HUES6 (cell line): ENCODE data around the gene HIVEP1.

Source experiments
- H3K27ac ChIP-seq: 2 replicates; pipeline ENCODE4 v1.7.0; 2013; ENCODE audit warnings: low read depth, mild to moderate bottlenecking, low read length, inconsistent platforms
- H3K27me3 ChIP-seq: 2 replicates; pipeline ENCODE4 v1.6.1; 2013; ENCODE audit warnings: low read length; ENCODE audit not compliant: control insufficient read depth, insufficient read depth
- H3K36me3 ChIP-seq: 2 replicates; pipeline ENCODE4 v1.6.1; 2013; ENCODE audit warnings: low read length; ENCODE audit not compliant: control insufficient read depth, insufficient read depth
- H3K4me1 ChIP-seq: 2 replicates; pipeline ENCODE4 v1.6.1; 2013; ENCODE audit warnings: low read length; ENCODE audit not compliant: control insufficient read depth, insufficient read depth
- H3K4me3 ChIP-seq: 2 replicates; pipeline ENCODE4 v1.5.1; 2013; ENCODE audit warnings: low read depth, low read length
- H3K9ac ChIP-seq: one replicate; pipeline ENCODE4 v1.6.1; 2013; ENCODE audit warnings: mild to moderate bottlenecking, low read length
- H3K9me3 ChIP-seq: 2 replicates; pipeline ENCODE4 v1.6.1; 2013; ENCODE audit warnings: low read depth, low read length; ENCODE audit not compliant: control insufficient read depth, insufficient read depth

Gene HIVEP1

GRCh38 chr6:12009876-12010634, 2.1 kb upstream of the HIVEP1 start:
- Histone ChIP-seq H3K4me3 (peak overlapping the region; percentile 75), H3K27me3 (no peaks in the 10 kb centered on the region; the same call in 1 of the 2 replicates), H3K4me1 (peaks cover 28% of the 10 kb centered on the region), H3K36me3 (peaks cover 11% of the 10 kb centered on the region), H3K9me3 (peaks cover 8% of the 10 kb centered on the region; the same call in 1 of the 2 replicates), H3K27ac (peak overlapping the region; percentile 78; the same call in 1 of the 2 replicates), H3K9ac (peak overlapping the region; percentile 80)

- peaks cover 15% of the 10 kb centered on the region for H3K36me3 ChIP-seq
- peak overlapping the region; percentile 78; the same call in 1 of the 2 replicates for H3K27ac ChIP-seq
- H3K4me3 ChIP-seq, result peak overlapping the region; percentile 75
- peaks cover 8% of the 10 kb centered on the region; the same call in 1 of the 2 replicates for H3K9me3 ChIP-seq
- peak overlapping the region; percentile 80 for H3K9ac ChIP-seq
- peaks cover 28% of the 10 kb centered on the region for H3K4me1 ChIP-seq
- H3K27me3 ChIP-seq, result no peaks in the 10 kb centered on the region; the same call in 1 of the 2 replicates
Observed at GRCh38 chr6:12010635-12011275, 1.4 kb upstream of the HIVEP1 start.

- no peaks in the 10 kb centered on the region; the same call in 1 of the 2 replicates for H3K27me3 ChIP-seq
- H3K27ac ChIP-seq, result no peak overlapping the region
- peak overlapping the region; percentile 75 for H3K4me3 ChIP-seq
- peaks cover 22% of the 10 kb centered on the region for H3K36me3 ChIP-seq
- H3K4me1 ChIP-seq, result peaks cover 28% of the 10 kb centered on the region
- H3K9ac ChIP-seq, result no peak overlapping the region
- H3K9me3 ChIP-seq, result peaks cover 8% of the 10 kb centered on the region; the same call in 1 of the 2 replicates
Observed at GRCh38 chr6:12011276-12012037, 655 bp upstream of the HIVEP1 start.

- peak overlapping the region; percentile 68; the same call in 1 of the 2 replicates for H3K27ac ChIP-seq
- H3K9me3 ChIP-seq, result peaks cover 8% of the 10 kb centered on the region; the same call in 1 of the 2 replicates
- H3K9ac ChIP-seq, result peak overlapping the region; percentile 87
- peaks cover 24% of the 10 kb centered on the region for H3K4me1 ChIP-seq
- H3K4me3 ChIP-seq, result peak overlapping the region; percentile 75
- H3K36me3 ChIP-seq, result peaks cover 33% of the 10 kb centered on the region
- no peaks in the 10 kb centered on the region; the same call in 1 of the 2 replicates for H3K27me3 ChIP-seq
Observed at GRCh38 chr6:12012558-12013306, 620 bp downstream of the HIVEP1 start.

- peaks cover 19% of the 10 kb centered on the region for H3K4me1 ChIP-seq
- peak overlapping the region; percentile 75 for H3K4me3 ChIP-seq
- peaks cover 8% of the 10 kb centered on the region; the same call in 1 of the 2 replicates for H3K9me3 ChIP-seq
- H3K27me3 ChIP-seq, result no peaks in the 10 kb centered on the region; the same call in 1 of the 2 replicates
- peak overlapping the region; percentile 87 for H3K9ac ChIP-seq
- H3K36me3 ChIP-seq, result peaks cover 35% of the 10 kb centered on the region
- H3K27ac ChIP-seq, result peak overlapping the region; percentile 41; the same call in 1 of the 2 replicates
Observed at GRCh38 chr6:12013307-12013719, 1.2 kb downstream of the HIVEP1 start.

- Histone ChIP-seq H3K9ac (no peak overlapping the region), H3K36me3 (peaks cover 39% of the 10 kb centered on the region), H3K27me3 (no peaks in the 10 kb centered on the region; the same call in 1 of the 2 replicates), H3K9me3 (peaks cover 8% of the 10 kb centered on the region; the same call in 1 of the 2 replicates), H3K4me3 (peak overlapping the region; percentile 75), H3K4me1 (peaks cover 18% of the 10 kb centered on the region), H3K27ac (no peak overlapping the region)
Observed at GRCh38 chr6:12014027-12014872, 2.1 kb downstream of the HIVEP1 start.

GRCh38 chr6:12014873-12015149, 2.7 kb downstream of the HIVEP1 start:
- Histone ChIP-seq H3K27ac (no peak overlapping the region), H3K9me3 (peaks cover 8% of the 10 kb centered on the region; the same call in 1 of the 2 replicates), H3K36me3 (peaks cover 42% of the 10 kb centered on the region), H3K4me3 (no peak overlapping the region), H3K27me3 (no peaks in the 10 kb centered on the region), H3K9ac (no peak overlapping the region), H3K4me1 (peaks cover 13% of the 10 kb centered on the region)

GRCh38 chr6:12017263-12017662, 5.2 kb downstream of the HIVEP1 start:
- H3K4me3 ChIP-seq, result no peak overlapping the region
- H3K27ac ChIP-seq, result no peak overlapping the region
- no peak overlapping the region for H3K9ac ChIP-seq
- H3K27me3 ChIP-seq, result no peaks in the 10 kb centered on the region
- H3K36me3 ChIP-seq, result peaks cover 49% of the 10 kb centered on the region
- H3K9me3 ChIP-seq, result peaks cover 8% of the 10 kb centered on the region; the same call in 1 of the 2 replicates
- peaks cover 8% of the 10 kb centered on the region; the same call in 1 of the 2 replicates for H3K4me1 ChIP-seq

GRCh38 chr6:12017876-12018401, 5.8 kb downstream of the HIVEP1 start:
- Histone ChIP-seq H3K27ac (no peak overlapping the region), H3K36me3 (peaks cover 55% of the 10 kb centered on the region)

More at GRCh38 chr6:12017876-12018401, 5.8 kb downstream of the HIVEP1 start:
- H3K4me3 ChIP-seq, result no peak overlapping the region
- H3K4me1 ChIP-seq, result peaks cover 11% of the 10 kb centered on the region; the same call in 1 of the 2 replicates
- no peak overlapping the region for H3K9ac ChIP-seq
- peaks cover 8% of the 10 kb centered on the region; the same call in 1 of the 2 replicates for H3K9me3 ChIP-seq
- no peaks in the 10 kb centered on the region for H3K27me3 ChIP-seq
